HEK293 (cell line): ENCODE results near the gene HOXA4.

Experiments
- FEZF1 ChIP-seq: fragments of 450-650 bp; formaldehyde crosslinking; IDR thresholded peaks from 2 replicates; pipeline ENCODE4 v1.5.1; 2016; ENCODE audit warnings: missing biosample characterization, missing genetic modification characterization
- GLI2 ChIP-seq: fragments of 450-650 bp; formaldehyde crosslinking; IDR thresholded peaks from 2 replicates; pipeline ENCODE4; 2017; ENCODE audit warnings: missing biosample characterization, missing genetic modification characterization, low read depth, borderline replicate concordance
- HOXC10 ChIP-seq: sonication (generic); formaldehyde crosslinking; IDR thresholded peaks from 2 replicates; pipeline ENCODE4 v1.8.1; 2023; ENCODE audit warnings: mild to moderate bottlenecking, missing genetic modification reagents
- PRDM1 ChIP-seq: fragments of 450-650 bp; formaldehyde crosslinking; IDR thresholded peaks from 2 replicates; pipeline ENCODE4; 2016; ENCODE audit warnings: missing biosample characterization, missing genetic modification characterization
- RBAK ChIP-seq: fragments of 450-650 bp; formaldehyde crosslinking; IDR thresholded peaks from 2 replicates; pipeline ENCODE4 v1.5.1; 2016; ENCODE audit warnings: missing biosample characterization, missing genetic modification characterization
- ZFP37 ChIP-seq: fragments of 450-650 bp; formaldehyde crosslinking; IDR thresholded peaks from 2 replicates; pipeline ENCODE4 v1.5.1; 2016; ENCODE audit warnings: missing biosample characterization, missing genetic modification characterization
- ZNF10 ChIP-seq: fragments of 450-650 bp; formaldehyde crosslinking; IDR thresholded peaks from 2 replicates; pipeline ENCODE4 v1.5.1; 2017; ENCODE audit warnings: missing biosample characterization, missing genetic modification characterization
- ZNF138 ChIP-seq: fragments of 450-650 bp; formaldehyde crosslinking; IDR thresholded peaks from 2 replicates; pipeline ENCODE4 v1.5.1; 2016; ENCODE audit warnings: missing biosample characterization, missing genetic modification characterization, borderline replicate concordance
- ZNF140 ChIP-seq: fragments of 450-650 bp; formaldehyde crosslinking; IDR thresholded peaks from 2 replicates; pipeline ENCODE4 v1.5.1; 2016; ENCODE audit warnings: missing biosample characterization, missing genetic modification characterization
- ZNF16 ChIP-seq: fragments of 450-650 bp; formaldehyde crosslinking; IDR thresholded peaks from 2 replicates; pipeline ENCODE4 v1.5.1; 2016; ENCODE audit warnings: low read depth, missing biosample characterization, missing genetic modification characterization
- ZNF174 ChIP-seq: fragments of 450-650 bp; formaldehyde crosslinking; IDR thresholded peaks from 2 replicates; pipeline ENCODE4 v1.5.0; 2017; ENCODE audit warnings: missing biosample characterization, mild to moderate bottlenecking, missing genetic modification characterization
- ZNF23 ChIP-seq: fragments of 450-650 bp; formaldehyde crosslinking; IDR thresholded peaks from 2 replicates; pipeline ENCODE4 v1.5.1; 2016; ENCODE audit warnings: missing biosample characterization, missing genetic modification characterization, borderline replicate concordance
- ZNF266 ChIP-seq: fragments of 450-650 bp; formaldehyde crosslinking; IDR thresholded peaks from 2 replicates; pipeline ENCODE4 v1.5.1; 2016; ENCODE audit warnings: missing biosample characterization, missing genetic modification characterization, low read depth
- ZNF292 ChIP-seq: fragments of 450-650 bp; formaldehyde crosslinking; IDR thresholded peaks from 2 replicates; pipeline ENCODE4 v1.5.1; 2016; ENCODE audit warnings: low read depth, missing biosample characterization, missing genetic modification characterization, borderline replicate concordance
- ZNF335 ChIP-seq: fragments of 450-650 bp; formaldehyde crosslinking; conservative IDR thresholded peaks from 2 replicates; pipeline ENCODE4 v1.5.1; 2016; ENCODE audit warnings: missing biosample characterization, missing genetic modification characterization
- ZNF37A ChIP-seq: fragments of 450-650 bp; IDR thresholded peaks from 2 replicates; pipeline ENCODE4 v1.5.1; 2018; ENCODE audit warnings: missing biosample characterization, missing genetic modification characterization
- ZNF404 ChIP-seq: fragments of 450-650 bp; formaldehyde crosslinking; IDR thresholded peaks from 2 replicates; pipeline ENCODE4 v1.5.1; 2017; ENCODE audit warnings: missing biosample characterization, missing genetic modification characterization
- ZNF510 ChIP-seq: fragments of 450-650 bp; formaldehyde crosslinking; IDR thresholded peaks from 2 replicates; pipeline ENCODE4 v1.5.1; 2018; ENCODE audit warnings: mild to moderate bottlenecking, missing genetic modification characterization, missing biosample characterization; ENCODE audit not compliant: insufficient replicate concordance
- ZNF544 ChIP-seq: fragments of 450-650 bp; formaldehyde crosslinking; IDR thresholded peaks from 2 replicates; pipeline ENCODE4 v1.5.0; 2017; ENCODE audit warnings: missing biosample characterization, missing genetic modification characterization
- ZNF561 ChIP-seq: fragments of 450-650 bp; IDR thresholded peaks from 2 replicates; pipeline ENCODE4 v1.5.1; 2018; ENCODE audit warnings: missing biosample characterization, missing genetic modification characterization, borderline replicate concordance
- ZNF658 ChIP-seq: fragments of 450-650 bp; formaldehyde crosslinking; IDR thresholded peaks from 2 replicates; pipeline ENCODE4; 2016; ENCODE audit warnings: missing biosample characterization, missing genetic modification characterization
- ZNF701 ChIP-seq: fragments of 450-650 bp; formaldehyde crosslinking; IDR thresholded peaks from 2 replicates; pipeline ENCODE4 v1.5.1; 2016; ENCODE audit warnings: missing biosample characterization, missing genetic modification characterization
- ZNF747 ChIP-seq: fragments of 450-650 bp; formaldehyde crosslinking; IDR thresholded peaks from 2 replicates; pipeline ENCODE4 v1.5.1; 2016; ENCODE audit warnings: missing biosample characterization, missing genetic modification characterization
- ZNF830 ChIP-seq: fragments of 450-650 bp; IDR thresholded peaks from 2 replicates; pipeline ENCODE4 v1.5.0; 2018; ENCODE audit warnings: missing biosample characterization, missing genetic modification characterization, low read depth, mild to moderate bottlenecking, moderate library complexity
- ZNF837 ChIP-seq: fragments of 450-650 bp; formaldehyde crosslinking; IDR thresholded peaks from 2 replicates; pipeline ENCODE4 v1.5.1; 2016; ENCODE audit warnings: missing biosample characterization, missing genetic modification characterization
- TF ChIP-seq, protein P1 (sequence below): fragments of 450-650 bp; formaldehyde crosslinking; IDR thresholded peaks from 2 replicates; pipeline ENCODE4 v1.5.1; 2016; ENCODE audit warnings: missing biosample characterization, missing genetic modification characterization
- TF ChIP-seq, protein P2 (sequence below): fragments of 450-650 bp; formaldehyde crosslinking; IDR thresholded peaks from 2 replicates; pipeline ENCODE4 v1.5.1; 2016; ENCODE audit warnings: missing biosample characterization, missing genetic modification characterization
- TF ChIP-seq, protein P3 (sequence below): fragments of 450-650 bp; formaldehyde crosslinking; IDR thresholded peaks from 2 replicates; pipeline ENCODE4 v1.5.1; 2016; ENCODE audit warnings: missing biosample characterization, missing genetic modification characterization
- TF ChIP-seq, protein P4 (sequence below): fragments of 450-650 bp; formaldehyde crosslinking; IDR thresholded peaks from 2 replicates; pipeline ENCODE4 v1.5.1; 2016; ENCODE audit warnings: missing biosample characterization, missing genetic modification characterization, low read depth
- TF ChIP-seq, protein P5 (sequence below): fragments of 450-650 bp; formaldehyde crosslinking; IDR thresholded peaks from 2 replicates; pipeline ENCODE4 v1.5.1; 2016; ENCODE audit warnings: missing biosample characterization, missing genetic modification characterization
- TF ChIP-seq, protein P6 (sequence below): fragments of 450-650 bp; IDR thresholded peaks from 2 replicates; pipeline ENCODE4 v1.5.1; 2018; ENCODE audit warnings: missing biosample characterization, missing genetic modification characterization

The HOXA4 gene

DNA sequence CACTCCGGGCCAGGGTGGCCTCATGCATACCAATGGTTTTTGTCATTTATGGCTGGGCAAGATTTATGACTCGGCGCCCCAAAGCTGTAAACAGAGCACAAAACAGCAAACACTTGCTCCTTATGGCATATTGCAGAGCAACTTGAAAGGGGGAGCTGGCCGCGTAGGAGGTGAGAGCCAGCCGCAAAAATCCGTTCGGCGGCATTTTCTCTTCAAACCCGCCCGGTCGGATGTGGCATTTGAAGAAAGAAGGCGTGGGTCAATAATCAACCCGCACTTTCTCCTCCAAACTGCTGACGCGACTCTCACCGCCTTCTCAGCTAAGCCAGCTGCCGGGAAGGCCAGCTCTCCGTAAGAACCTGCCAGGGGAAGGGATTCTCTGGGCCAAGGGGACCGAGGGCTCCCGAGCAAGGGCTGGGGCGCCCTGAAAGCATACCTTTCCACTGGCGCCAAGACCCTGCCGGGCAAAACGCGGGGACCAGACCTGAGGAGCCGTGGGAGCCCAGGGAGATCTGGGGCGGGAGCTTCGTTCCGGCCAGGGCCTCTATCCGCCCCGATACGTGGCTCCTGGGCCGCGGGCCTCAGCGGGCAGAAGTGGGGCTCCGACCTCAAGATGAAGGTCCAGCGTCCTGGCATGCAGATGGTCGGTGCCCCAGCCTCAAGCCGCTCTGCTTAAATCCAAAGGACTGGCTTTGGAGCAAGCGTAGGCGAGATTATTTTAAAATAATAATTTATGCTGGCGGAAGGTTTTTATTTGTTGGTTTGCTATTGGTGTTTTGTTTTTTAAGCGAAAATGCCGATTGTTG is 15.1 kb downstream of the HOXA4 start (continued):
- TF ChIP-seq, protein P1, sequence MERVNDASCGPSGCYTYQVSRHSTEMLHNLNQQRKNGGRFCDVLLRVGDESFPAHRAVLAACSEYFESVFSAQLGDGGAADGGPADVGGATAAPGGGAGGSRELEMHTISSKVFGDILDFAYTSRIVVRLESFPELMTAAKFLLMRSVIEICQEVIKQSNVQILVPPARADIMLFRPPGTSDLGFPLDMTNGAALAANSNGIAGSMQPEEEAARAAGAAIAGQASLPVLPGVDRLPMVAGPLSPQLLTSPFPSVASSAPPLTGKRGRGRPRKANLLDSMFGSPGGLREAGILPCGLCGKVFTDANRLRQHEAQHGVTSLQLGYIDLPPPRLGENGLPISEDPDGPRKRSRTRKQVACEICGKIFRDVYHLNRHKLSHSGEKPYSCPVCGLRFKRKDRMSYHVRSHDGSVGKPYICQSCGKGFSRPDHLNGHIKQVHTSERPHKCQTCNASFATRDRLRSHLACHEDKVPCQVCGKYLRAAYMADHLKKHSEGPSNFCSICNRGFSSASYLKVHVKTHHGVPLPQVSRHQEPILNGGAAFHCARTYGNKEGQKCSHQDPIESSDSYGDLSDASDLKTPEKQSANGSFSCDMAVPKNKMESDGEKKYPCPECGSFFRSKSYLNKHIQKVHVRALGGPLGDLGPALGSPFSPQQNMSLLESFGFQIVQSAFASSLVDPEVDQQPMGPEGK (tag by site-specific recombination): peak; percentile 44; the same call in 1 of the 2 replicates
- TF ChIP-seq RBAK (tag by site-specific recombination): no peak
- TF ChIP-seq FEZF1 (tag by site-specific recombination): peak; percentile 98
- no peak for TF ChIP-seq ZNF830 (tag by site-specific recombination)
- no peak for TF ChIP-seq ZNF23 (tag by site-specific recombination)
- TF ChIP-seq GLI2 (tag by site-specific recombination): peak; percentile 82; the same call in 1 of the 2 replicates
- no peak for TF ChIP-seq ZNF747 (tag by site-specific recombination)
- TF ChIP-seq ZNF16 (tag by site-specific recombination): no peak
- TF ChIP-seq, protein P2, sequence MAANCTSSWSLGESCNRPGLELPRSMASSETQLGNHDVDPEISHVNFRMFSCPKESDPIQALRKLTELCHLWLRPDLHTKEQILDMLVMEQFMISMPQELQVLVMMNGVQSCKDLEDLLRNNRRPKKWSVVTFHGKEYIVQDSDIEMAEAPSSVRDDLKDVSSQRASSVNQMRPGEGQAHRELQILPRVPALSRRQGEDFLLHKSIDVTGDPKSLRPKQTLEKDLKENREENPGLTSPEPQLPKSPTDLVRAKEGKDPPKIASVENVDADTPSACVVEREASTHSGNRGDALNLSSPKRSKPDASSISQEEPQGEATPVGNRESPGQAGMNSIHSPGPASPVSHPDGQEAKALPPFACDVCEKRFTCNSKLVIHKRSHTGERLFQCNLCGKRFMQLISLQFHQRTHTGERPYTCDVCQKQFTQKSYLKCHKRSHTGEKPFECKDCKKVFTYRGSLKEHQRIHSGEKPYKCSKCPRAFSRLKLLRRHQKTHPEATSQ (tag by site-specific recombination): no peak
- TF ChIP-seq ZNF561 (tag by site-specific recombination): no peak; the same call in 1 of the 2 replicates
- TF ChIP-seq ZNF701 (tag by site-specific recombination): no peak
- TF ChIP-seq, protein P3, sequence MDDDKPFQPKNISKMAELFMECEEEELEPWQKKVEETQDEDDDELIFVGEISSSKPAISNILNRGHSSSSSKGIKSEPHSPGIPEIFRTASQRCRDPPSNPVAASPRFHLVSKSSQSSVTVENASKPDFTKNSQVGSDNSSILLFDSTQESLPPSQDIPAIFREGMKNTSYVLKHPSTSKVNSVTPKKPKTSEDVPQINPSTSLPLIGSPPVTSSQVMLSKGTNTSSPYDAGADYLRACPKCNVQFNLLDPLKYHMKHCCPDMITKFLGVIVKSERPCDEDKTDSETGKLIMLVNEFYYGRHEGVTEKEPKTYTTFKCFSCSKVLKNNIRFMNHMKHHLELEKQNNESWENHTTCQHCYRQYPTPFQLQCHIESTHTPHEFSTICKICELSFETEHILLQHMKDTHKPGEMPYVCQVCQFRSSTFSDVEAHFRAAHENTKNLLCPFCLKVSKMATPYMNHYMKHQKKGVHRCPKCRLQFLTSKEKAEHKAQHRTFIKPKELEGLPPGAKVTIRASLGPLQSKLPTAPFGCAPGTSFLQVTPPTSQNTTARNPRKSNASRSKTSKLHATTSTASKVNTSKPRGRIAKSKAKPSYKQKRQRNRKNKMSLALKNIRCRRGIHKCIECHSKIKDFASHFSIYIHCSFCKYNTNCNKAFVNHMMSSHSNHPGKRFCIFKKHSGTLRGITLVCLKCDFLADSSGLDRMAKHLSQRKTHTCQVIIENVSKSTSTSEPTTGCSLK (tag by site-specific recombination): no peak
- TF ChIP-seq ZNF658 (tag by site-specific recombination): no peak
- no peak for TF ChIP-seq ZNF10 (tag by site-specific recombination)
- TF ChIP-seq ZNF37A (tag by site-specific recombination): no peak
- TF ChIP-seq, protein P4, sequence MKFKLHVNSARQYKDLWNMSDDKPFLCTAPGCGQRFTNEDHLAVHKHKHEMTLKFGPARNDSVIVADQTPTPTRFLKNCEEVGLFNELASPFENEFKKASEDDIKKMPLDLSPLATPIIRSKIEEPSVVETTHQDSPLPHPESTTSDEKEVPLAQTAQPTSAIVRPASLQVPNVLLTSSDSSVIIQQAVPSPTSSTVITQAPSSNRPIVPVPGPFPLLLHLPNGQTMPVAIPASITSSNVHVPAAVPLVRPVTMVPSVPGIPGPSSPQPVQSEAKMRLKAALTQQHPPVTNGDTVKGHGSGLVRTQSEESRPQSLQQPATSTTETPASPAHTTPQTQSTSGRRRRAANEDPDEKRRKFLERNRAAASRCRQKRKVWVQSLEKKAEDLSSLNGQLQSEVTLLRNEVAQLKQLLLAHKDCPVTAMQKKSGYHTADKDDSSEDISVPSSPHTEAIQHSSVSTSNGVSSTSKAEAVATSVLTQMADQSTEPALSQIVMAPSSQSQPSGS: no peak
- TF ChIP-seq ZNF544 (tag by site-specific recombination): no peak
- TF ChIP-seq ZNF140: no peak
- peak; percentile 85 for TF ChIP-seq PRDM1
- TF ChIP-seq, protein P5, sequence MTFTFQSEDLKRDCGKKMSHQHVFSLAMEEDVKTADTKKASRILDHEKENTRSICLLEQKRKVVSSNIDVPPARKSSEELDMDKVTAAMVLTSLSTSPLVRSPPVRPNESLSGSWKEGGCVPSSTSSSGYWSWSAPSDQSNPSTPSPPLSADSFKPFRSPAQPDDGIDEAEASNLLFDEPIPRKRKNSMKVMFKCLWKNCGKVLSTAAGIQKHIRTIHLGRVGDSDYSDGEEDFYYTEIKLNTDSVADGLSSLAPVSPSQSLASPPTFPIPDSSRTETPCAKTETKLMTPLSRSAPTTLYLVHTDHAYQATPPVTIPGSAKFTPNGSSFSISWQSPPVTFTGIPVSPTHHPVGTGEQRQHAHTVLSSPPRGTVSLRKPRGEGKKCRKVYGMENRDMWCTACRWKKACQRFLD: no peak
- TF ChIP-seq HOXC10: 0 out of 2 replicates have a peak, but pooled peaks have one; percentile 62
- 0 out of 2 replicates have a peak, but pooled peaks have one; percentile 5 for TF ChIP-seq ZNF335 (tag by site-specific recombination)
- TF ChIP-seq ZFP37 (tag by site-specific recombination): peak; percentile 96
- no peak for TF ChIP-seq ZNF404 (tag by site-specific recombination)
- TF ChIP-seq ZNF292: no peak
- TF ChIP-seq ZNF266: no peak
- TF ChIP-seq ZNF174: no peak
- TF ChIP-seq, protein P6, sequence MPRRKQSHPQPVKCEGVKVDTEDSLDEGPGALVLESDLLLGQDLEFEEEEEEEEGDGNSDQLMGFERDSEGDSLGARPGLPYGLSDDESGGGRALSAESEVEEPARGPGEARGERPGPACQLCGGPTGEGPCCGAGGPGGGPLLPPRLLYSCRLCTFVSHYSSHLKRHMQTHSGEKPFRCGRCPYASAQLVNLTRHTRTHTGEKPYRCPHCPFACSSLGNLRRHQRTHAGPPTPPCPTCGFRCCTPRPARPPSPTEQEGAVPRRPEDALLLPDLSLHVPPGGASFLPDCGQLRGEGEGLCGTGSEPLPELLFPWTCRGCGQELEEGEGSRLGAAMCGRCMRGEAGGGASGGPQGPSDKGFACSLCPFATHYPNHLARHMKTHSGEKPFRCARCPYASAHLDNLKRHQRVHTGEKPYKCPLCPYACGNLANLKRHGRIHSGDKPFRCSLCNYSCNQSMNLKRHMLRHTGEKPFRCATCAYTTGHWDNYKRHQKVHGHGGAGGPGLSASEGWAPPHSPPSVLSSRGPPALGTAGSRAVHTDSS (tag by site-specific recombination): no peak
- no peak for TF ChIP-seq ZNF510
- TF ChIP-seq ZNF837 (tag by site-specific recombination): no peak
- no peak for TF ChIP-seq ZNF138 (tag by site-specific recombination)
